ENCODE results near the gene FNDC11.
A peak's percentile ranks its signal among the peaks of the same experiment; 100 is the strongest.

DNA sequence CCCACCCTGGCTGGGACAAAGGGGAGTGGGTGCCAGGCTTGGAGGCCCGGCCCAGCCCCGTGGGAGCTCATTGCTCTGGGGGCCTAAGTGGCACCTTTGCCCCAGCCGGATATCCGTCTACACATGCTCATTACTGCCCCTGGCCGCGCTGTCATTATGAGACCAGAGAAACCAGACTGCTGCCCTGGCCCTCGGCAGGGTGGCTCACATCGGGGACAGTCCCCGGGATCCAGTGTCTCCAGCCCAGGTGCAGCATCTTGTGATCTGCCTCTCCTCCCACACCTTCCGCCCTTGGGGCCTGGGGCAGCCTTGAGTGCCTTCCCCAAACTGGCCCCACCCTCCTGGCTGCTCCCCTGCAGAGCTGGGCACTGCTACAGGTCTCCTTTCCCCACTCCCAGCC, 11.3 kb upstream of the FNDC11 start:
- TF ChIP-seq POLR2AphosphoS5 (IDR thresholded peaks at IDR 0.05), result peak in 2 of 3 donors; percentile 6 to 22
- TF ChIP-seq, protein P1, sequence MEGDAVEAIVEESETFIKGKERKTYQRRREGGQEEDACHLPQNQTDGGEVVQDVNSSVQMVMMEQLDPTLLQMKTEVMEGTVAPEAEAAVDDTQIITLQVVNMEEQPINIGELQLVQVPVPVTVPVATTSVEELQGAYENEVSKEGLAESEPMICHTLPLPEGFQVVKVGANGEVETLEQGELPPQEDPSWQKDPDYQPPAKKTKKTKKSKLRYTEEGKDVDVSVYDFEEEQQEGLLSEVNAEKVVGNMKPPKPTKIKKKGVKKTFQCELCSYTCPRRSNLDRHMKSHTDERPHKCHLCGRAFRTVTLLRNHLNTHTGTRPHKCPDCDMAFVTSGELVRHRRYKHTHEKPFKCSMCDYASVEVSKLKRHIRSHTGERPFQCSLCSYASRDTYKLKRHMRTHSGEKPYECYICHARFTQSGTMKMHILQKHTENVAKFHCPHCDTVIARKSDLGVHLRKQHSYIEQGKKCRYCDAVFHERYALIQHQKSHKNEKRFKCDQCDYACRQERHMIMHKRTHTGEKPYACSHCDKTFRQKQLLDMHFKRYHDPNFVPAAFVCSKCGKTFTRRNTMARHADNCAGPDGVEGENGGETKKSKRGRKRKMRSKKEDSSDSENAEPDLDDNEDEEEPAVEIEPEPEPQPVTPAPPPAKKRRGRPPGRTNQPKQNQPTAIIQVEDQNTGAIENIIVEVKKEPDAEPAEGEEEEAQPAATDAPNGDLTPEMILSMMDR (IDR thresholded peaks at IDR 0.05 in 8 of 11, conservative IDR thresholded peaks at IDR 0.05 in 3 of 11), result no peak
